Stimulated activated CD4-positive, alpha-beta T cell treated with anti-CD3 and anti-CD28 coated beads, Interleukin-1b, Interleukin-23, amount 100 ng/mL, for 4 hours (primary cell): Measurements from ENCODE around the gene MAS1.
A peak's percentile ranks its signal among the peaks of the same experiment; 100 is the strongest.
"Not testable (repeated sequence)": the region's sequence is repeated elsewhere in the genome, so short reads cannot be mapped to it uniquely, and the experiment has no call there.

Experiments
- DNase-seq, 2 donors: peaks; one replicate each; pipeline ENCODE4 v3.0.0-alpha.2; 2020; ENCODE audit warnings: low read depth in 2 of 2

The MAS1 gene

DNA sequence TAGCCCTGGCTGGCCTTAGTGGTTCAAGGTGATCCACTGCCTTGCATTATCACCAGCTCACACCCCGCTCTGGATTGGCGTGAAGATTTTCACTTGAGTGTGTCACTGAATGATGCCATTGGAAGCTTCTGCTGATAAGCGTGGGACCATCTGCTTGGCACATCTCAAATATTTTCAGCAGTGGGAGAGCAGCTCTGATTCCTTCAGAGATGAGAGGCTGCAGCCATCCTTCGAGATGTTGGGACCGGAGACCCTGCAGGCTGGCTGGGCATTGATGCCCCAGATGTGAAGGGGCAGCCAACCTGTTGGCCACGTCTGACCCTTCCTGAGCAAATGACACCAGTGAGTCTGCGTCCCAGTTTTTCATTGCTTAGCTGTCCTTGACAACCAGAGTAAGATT is at the start of gene MAS1:
Gene MAS1, plus strand, starts transcription at position 197 of the 400 bp plus-strand sequence. CDS start 15,968 bp downstream, outside the sequence.
- no peak for DNase-seq

DNA sequence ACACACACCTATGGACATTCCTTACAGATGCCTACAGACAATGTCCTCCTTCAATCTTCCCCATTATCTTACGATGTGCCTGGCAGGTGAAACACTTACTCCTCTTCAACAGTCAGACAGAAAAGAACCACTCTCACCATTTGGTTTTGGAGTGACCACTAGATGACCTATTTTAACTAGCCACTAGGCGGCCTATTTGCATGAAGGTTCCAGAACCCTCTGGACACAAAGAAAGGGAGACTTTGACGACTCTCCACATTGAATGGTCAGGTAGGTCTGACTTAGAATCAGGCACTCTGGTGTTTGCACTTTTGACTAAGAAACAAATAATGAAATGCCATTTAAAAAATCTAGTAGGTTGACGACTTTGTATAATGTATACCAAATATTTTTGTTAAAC is 48.8 kb upstream of the MAS1 start:
- DNase-seq: no peak

DNA sequence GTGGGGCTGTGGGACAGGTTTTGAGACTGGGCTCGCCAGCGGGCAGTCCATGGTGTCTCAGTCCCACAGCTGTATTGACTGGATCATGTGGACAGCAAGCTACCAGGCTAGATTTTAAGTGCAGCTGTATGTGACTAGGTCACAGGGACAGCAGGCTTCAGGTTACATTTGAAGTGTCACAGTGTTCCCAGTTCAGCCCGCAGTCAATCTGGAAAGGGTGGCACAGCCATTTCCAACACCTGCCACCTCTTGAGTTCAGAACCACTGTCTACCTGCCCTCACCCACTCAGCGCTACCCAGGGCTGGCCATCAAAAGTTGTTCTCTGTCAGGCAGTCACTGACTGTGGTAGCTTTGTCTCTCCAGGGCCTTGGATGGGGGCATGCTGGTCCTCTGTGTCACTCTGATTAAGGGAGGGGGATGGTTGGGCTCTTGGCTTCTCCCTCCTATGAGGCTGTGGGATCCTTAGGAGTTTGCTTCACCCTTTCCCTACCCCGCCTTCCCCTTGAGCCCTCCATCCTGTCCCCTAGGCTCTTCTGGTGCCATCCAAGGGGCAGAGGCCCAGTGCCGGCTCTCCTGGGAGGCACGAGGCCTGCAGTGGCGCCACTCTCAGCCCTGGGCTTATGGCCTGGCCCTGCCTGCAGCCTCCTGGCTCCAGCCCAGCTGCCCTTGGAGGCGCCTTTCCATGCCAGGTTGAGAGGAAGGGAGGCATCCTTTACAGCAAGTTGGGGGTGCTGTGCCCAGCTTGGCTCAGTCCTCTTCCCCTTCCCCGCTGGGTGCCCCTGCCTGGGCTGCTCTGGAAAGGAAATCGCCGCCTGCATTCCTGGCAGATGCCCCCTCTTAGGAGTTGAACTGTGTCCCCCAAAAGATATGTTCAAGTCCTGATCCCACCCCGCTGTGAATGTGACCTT is 45.8 kb upstream of the MAS1 start:
- no peak for DNase-seq

DNA sequence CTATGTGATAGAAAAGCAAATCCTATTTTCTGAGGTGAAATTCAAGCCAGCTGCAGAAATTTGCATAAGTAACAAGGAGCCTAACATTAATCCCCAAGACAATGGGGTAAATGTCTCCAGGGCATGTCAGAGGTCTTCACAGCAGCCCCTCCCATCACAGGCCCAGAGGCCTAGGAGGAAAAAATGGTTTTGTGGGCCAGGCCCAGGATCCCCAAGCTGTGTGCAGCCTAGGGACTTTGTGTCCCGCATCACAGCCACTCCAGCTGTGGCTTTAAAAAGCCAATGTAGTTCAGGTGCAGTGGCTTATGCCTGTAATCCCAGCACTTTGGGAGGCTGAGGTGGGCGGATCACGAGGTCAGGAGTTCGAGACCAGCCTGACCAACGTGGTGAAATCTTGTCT is 42.2 kb upstream of the MAS1 start:
- not testable (repeated sequence) for DNase-seq

DNA sequence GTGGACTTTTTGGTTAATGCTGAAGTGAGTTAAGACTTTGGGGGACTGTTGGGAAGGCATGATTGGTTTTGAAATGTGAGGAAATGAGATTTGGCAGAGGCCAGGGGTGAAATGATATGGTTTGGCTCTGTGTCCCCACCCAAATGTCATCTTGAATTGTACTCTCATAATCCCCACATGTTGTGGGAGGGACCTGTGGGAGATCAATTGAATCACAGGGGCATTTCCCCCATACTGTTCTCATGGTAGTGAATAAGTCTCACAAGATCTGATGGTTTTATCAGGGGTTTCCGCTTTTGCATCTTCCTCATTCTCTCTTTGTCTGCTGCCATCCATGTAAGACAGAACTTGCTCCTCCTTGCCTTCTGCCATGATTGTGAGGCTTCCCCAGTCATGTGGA is 40.9 kb upstream of the MAS1 start:
- DNase-seq: not testable (repeated sequence)

DNA sequence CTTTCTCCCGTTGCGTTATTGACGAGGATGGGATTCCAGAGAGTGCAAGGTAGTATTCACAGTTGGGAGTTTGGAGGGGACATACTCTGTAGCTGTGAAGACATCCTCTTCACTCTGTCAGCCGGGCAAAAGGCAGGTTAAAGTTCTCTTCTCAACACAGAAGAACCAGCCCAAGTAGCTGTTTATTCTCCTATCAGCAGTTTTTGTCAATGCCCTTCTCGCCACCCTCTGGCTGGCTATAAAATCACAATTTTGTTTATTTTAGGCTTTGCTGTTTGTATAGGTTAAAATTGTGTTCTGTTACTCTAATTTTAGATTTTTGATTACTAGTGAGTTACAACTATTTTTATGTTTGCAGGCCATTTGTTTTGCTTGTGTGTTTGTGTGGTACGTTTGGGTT is 37.9 kb upstream of the MAS1 start:
- DNase-seq: no peak

DNA sequence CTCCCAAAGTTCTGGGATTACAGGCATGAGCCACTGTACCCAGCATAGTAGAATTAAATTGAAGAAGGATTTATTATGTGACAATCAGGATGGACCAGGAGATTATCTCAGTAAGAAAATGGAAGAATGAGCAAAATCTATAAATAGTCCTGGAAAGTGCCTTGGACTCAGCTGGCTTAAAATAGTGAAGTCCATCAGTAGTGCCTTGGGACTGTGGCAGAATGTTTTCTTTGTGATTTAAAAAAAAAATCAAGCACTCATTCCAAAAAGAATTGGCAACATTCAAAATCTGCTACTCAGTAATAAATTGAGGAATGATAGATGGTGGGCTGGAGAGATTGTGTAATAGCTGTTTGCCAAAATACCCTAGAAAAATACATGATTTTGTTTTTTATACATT is 37.0 kb upstream of the MAS1 start:
- DNase-seq: no peak

DNA sequence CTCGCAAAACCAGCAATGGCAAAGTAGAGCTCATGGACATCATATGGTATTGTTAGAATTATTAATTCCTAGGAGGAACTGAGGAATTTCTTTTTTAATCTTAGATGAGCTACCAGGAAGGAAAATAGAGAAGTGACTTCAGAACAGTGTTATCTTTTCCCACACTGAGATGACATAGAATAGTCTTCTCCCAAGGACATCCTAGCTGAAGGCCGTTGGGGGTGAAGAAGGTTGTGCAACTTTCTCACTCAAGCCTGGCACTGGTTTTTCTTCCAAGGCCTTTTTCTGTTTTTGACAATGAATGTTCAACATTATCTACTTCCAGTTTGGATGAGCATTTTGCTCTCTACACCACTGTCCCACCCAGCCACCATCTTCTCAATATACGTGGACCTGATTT is 35.8 kb upstream of the MAS1 start:
- DNase-seq: no peak

DNA sequence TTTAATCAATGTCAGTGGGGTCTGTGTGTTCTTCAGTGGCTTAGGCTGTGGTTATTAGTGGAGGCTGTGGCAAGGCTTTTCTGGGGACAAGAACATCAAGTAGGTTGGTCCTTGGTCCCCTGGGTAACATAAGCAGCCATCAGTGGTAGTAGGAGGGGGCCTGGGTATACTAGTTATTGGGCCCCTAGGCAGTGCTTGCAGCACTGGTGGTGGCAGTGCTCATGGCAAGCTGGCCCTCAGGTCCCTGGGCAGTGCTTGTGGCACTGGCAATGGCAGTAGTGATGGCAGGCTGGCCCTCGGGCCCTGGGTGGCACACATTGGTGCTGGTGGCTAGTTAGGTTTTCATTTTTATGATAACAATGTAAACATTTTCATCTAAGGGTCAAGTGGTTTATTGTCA is 32.5 kb upstream of the MAS1 start:
- no peak for DNase-seq

DNA sequence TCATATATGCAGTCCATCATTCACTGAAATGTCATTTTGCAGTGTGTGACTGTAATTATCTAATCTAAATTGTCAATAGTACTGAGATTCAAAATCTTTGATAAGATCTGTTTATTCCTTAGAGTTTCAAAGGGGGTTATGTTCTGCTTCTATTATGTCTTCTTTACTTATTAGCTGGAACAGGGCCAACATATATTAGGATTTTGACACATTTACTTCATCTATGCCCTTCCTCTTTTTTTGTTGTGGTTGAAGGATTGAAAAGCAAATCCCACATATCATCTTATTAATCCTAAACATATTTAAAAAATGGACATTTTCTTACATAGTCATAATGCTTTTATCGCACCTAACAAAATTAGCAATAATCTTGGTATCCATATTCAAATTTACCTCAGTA is 30.3 kb upstream of the MAS1 start:
- DNase-seq: no peak

DNA sequence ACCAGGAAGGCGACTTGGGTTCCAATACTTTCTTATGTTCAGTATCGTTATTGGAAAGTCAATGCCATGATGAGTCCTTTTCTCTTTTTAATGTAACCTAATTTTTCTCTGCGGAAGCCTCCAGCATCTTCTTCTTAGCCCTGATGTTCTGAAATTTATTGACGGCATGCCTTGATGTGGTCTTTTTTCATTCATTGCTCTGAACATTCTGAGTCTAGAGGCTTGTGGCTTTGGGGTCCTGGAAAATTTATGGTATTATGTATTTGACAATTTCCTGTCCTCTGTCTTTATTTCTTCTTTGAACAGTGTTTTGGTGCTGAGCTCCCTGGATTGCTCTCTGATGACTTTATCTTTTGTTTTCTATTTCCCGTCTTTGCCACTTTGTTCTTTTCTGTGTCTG is 28.7 kb upstream of the MAS1 start:
- no peak for DNase-seq

DNA sequence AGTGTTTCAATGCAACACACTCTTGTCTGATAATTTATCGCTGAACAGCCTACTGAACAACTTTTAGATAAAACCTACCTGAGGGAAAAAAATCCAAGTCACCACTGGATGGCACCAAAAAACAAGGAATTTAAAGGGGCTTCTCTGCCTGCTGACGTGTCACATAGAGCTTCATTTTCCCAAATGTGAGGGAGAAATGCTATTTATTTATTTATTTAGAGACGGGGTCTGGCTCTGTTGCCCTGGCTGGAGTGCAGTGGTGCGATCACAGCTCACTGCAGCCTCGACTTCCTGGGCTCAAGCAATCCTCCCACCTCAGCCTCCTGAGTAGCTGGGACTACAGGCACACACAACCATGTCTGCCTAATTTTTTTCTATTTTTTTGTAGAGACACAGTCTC is 27.4 kb upstream of the MAS1 start:
- DNase-seq: peak in 1 of 2 donors; percentile 11

DNA sequence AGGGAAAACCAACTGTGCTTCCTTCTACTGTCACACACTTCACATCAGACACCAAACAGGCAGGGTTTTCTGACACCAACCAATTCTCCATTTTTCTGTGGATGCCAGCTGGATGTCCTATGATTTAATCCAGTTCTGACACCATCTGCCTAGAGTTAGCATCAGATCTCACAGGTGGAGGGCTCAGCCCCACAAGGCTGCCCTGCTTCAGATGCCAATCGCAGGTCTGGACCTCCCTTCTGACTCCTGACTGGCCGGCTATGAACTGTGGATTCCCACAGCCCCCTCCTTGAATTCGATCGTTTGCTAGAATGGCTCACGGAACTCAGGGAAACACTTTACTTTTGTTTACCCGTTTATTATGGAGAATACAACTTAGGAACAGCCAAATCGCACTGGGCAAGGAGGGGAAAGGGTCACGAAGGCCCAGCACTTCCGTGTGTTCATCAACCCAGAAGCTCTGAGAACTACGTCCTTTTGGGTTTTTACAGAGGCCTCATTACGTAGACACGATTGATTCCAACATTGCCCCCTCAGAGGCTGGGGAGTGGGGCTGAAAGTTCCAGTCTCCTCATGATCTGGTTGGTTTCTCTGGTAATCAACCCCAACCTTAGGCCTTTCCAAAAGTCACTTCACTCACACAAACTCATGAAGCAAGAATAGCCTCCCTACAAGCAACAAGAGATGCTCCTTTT is 25.4 kb upstream of the MAS1 start:
- no peak for DNase-seq

DNA sequence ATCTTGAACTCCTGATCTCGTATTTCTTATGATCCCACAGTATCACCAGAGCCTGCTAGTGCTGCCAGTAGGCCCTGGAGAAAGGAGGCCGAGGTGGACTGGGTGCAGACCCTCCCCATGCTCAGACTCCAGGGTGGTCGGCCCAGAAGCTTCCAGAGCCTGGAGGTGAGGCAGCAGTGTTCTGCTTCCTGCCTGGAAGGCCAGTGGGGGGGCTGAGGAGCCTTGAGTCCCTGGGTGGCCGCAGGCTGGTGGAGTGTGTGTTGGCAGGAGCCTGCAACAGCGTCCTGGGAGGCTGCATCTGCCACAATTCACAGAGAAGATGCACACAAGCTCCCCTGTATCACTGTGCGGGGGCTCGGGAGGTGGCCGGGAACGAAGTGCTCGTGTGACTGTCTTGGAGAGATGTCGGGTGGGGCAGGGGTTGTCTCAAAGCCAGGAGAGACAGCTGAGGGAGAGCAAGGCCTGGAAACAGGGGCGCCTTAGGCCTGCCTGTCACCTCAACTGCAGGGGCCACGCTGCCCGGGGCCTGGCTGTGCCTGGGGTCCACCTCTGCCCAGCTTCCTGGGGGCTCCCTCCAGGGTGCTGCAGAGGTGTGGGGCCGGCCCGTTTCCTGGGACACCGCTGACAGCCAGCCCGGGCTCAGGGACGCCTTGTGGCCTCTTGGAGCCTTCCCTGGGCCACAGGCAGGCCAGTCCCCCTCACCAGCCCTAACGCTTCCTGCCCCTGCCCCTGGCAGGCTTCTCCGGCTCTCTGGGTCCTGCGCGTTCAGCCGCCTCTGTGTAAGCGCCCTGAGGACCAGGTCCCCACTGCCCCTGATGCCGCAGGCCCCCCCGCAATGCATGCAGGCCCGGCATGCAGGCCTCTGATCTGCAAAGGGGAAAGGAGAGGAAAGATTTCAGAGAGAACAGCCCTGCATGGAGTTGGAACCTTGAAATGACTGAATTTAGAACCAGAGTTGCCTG is 24.2 kb upstream of the MAS1 start:
- DNase-seq: no peak

DNA sequence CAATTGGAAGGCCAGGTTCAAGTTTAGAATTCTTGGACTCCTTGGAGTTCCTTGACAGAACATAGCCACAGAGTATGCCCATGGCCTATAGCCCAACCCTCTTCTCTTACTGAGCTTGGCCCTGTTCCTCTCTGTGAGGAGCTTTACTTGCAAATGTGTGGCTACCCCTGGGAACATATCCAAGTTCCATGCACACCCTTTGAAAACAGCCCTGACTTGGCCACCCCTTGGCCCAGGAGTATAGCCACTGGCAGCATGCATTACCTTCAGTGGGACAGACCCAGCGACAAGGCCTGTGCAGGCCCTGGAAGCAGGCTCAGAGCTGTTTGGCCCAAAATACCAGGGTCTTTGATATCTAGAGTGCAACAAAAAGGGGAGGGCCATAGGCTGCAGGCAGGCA is 19.5 kb upstream of the MAS1 start:
- DNase-seq: no peak

DNA sequence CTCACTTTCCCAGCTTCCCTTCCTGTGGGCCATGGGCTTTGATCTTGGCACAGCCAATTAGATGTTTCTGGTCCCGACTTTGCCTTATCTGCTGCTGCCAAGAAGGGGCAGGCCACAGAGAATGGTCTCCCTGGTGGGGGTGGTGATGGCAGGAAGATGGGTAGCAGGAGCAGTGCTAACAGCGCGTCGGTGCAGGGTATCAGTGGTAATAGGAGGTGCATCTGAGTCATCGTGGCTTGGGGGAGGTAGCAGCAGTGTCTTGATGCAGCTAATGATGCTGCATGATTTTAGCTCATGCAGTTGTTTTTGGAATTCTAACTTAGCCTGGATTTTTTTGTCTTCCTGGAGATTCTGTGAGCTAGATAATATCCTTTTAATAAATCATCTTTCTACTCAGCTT is 18.9 kb upstream of the MAS1 start:
- DNase-seq: no peak

DNA sequence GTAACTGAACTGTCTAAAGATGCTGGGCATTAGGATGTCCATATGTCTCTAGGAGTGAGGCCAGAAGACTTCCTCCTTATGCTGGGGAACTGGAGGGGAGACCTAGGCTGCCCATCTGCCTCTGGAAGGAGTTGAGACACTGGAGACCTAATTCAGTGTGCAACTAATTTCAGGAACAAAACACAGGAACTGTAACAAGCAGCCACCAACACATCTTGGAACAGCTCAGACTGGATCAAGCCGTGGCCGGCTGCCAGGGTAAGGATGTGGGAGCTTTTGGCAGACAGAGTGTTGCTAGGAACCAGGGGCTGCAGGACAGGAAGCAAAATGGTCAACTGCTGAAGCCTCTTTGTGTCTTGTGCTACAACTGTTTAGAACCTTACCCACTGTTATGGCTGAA is 16.4 kb upstream of the MAS1 start:
- no peak for DNase-seq

DNA sequence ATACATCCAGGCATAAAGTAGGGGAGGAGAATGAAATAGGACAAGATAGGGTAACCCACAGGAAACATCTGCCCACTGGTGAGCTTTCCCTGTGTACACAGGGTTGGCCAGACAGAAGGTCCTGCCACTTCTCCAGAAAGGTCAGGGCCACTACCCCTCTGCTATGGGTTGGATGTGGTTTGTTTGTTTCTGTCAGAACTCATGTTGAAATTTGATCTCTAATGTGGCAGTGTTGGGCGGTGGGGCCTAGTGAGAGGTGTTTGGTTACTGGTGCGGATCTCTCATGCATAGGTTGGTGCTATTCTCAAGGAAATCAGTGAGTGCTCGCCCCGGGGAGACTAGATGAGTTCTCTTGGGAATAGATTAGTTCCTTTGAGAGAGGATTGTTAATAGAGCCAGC is 15.6 kb upstream of the MAS1 start:
- no peak for DNase-seq

DNA sequence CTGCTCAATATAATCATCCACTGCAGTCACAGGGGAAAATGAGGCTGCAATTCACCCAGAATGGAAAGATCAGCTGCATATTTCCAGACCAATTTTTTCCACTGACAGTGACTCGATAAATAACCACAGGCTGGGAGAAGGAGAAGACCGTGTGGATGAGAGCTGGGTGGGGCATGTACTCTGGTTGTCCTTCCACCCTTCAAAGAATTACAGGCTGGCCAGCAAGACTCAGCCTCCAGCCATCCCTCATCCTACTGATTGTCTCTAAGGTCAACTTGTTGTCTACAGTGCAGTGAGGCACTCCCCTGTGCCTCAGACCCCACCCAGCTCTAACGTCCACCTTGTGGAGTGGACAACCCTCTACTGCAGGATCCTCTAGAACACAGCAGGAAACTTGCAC is 14.5 kb upstream of the MAS1 start:
- DNase-seq: no peak

DNA sequence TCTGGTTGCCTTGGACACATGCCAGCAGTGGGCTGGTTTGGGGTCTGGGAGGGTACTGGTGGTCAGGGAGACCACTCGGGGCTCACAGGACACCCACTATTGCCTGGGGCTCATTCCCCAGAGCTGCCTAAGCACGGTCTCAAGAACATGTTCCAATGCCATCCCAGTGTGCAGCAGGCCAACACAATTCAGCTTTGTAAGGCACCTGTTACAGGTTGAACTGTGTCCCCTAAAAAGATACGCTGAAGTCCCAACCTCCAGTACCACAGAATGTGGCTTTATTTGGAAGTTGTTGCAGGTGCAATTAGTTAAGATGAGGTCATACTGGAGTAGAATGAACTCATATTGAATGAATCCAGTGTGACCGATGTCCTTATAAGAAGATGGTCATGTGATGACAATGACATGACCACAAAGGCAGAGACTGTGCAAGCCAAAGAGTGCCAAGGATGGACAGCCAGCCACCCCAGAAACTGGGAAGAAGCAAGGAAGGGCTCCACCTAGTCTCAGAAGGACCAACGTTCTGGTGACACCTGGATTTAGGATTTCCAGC is 13.5 kb upstream of the MAS1 start:
- no peak for DNase-seq

DNA sequence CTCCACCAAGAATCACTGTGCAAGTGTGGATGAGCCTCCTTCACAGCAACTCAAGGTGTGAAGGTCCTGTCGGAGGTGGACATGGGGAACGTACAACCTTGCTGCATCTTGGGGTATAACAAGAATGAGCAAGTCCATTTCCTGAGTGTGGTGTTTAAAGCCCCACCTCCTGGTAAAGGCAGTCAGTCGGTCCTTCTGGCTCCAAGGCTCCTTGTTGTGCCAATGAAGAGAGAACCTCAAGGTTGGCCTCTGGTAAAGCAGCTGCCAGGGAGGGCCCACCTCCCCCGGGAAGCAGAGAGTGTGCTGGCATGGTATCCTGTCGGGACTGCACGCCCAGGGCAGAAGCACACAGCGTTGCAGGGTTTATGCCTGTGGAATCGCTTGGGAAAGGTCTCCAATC is 12.4 kb upstream of the MAS1 start:
- no peak for DNase-seq

DNA sequence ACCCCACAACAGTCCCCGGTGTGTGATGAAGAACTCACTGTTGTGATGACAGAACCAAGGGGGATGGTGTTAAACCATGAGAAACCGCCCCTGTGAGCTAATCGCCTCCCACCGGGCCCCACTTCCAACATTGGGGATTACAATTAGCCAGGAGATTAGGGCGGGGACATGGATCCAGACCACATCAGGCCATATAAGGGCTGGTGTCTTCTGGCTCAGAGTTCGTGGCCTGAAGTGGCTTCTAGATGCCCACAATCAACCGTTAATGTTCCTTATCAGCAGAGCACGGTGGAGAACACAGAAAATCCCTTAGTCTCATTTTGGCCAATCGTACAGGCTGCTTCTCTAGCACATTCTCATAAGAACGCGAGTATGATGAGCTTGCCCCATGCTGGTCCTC is 10.9 kb upstream of the MAS1 start:
- DNase-seq: no peak
